Memory B cell (primary cell): ENCODE data around the gene SPEM2.

ENCODE experiments used
- ATAC-seq: fragments of 150-1000 bp; cut with Tn5 transposase; 2 replicates; pipeline ENCODE4 v1.10.0; 2021; ENCODE audit warnings: low read depth, mild to moderate bottlenecking, moderate library complexity
- DNase-seq, 2 donors: peaks; one replicate each; pipeline ENCODE4 v3.0.0; 2022; ENCODE audit warnings: low spot score in 2 of 2
- H3K27ac Mint-ChIP-seq: one replicate; pipeline ENCODE4 v1.8.0; 2022; ENCODE audit warnings: mild to moderate bottlenecking, moderate library complexity, mixed read lengths
- H3K27me3 Mint-ChIP-seq: one replicate; pipeline ENCODE4 v1.8.0; 2022; ENCODE audit warnings: mixed read lengths
- H3K36me3 Mint-ChIP-seq: one replicate; pipeline ENCODE4 v1.8.0; 2022; ENCODE audit warnings: mild to moderate bottlenecking, mixed read lengths
- H3K4me1 Mint-ChIP-seq: one replicate; pipeline ENCODE4 v1.8.0; 2022; ENCODE audit warnings: mixed read lengths
- H3K4me3 Mint-ChIP-seq: one replicate; pipeline ENCODE4 v1.8.0; 2022; ENCODE audit warnings: mild to moderate bottlenecking, moderate library complexity, mixed read lengths
- H3K9me3 Mint-ChIP-seq: one replicate; pipeline ENCODE4 v1.8.0; 2022; ENCODE audit warnings: mixed read lengths

SPEM2 gene

DNA sequence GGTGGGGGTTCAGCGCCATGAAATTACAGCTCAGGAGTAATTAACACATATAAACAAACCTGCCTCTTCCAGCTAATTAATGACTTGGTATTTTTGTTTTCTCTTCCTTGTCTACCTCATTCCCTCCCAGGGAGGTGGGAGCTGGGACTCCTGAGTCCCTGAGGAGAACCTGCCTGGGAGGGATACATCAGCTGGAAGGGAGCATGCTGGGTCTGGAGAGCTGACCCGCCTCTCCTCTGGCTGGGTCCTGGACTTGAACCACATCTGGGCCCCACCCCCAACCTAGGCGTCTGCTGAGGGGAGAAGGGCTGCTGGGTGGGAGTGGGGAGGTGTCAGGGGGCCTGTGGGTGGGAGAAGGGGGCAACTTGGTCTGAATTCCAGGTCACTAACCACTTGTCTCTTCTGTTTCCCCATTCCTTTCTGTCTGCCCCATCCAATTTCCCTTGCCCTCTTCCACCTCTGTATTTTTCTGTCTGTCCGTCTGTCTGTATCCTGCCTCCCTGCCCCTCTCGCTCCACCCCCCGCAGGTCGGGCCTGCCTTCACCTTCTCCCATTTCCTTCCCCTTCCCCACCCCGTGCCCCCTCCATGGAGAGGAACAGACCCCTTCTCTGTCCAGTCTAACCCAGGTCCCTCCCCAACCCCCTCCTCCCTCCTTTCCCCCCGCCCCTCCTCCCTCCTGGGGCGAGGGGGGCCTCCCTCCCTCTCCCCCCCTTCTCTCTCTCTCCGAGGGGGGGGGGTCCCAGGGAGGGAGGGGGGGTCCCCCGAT lies 17.7 kb upstream of the SPEM2 start, which contains the start of gene NLGN2:
Gene NLGN2 (plus strand): TSS at position 361 of the 767 bp plus-strand sequence. CDS start 411 bp downstream, outside the sequence.
- DNase-seq (no peak), ATAC-seq (no peak)
- Mint-ChIP-seq H3K4me1 (peaks cover 16% of the 10 kb centered on the region), H3K4me3 (peak within 1 kb of the TSS; percentile 35), H3K36me3 (no peaks in the 10 kb centered on the region), H3K27ac (no peak within 1 kb of the TSS), H3K27me3 (peaks cover 16% of the 10 kb centered on the region), H3K9me3 (no peaks in the 10 kb centered on the region)

DNA sequence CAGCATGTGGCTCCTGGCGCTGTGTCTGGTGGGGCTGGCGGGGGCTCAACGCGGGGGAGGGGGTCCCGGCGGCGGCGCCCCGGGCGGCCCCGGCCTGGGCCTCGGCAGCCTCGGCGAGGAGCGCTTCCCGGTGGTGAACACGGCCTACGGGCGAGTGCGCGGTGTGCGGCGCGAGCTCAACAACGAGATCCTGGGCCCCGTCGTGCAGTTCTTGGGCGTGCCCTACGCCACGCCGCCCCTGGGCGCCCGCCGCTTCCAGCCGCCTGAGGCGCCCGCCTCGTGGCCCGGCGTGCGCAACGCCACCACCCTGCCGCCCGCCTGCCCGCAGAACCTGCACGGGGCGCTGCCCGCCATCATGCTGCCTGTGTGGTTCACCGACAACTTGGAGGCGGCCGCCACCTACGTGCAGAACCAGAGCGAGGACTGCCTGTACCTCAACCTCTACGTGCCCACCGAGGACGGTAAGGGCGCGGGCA lies 17.1 kb upstream of the SPEM2 start:
- Mint-ChIP-seq H3K9me3 (no peaks in the 10 kb centered on the region), H3K36me3 (no peaks in the 10 kb centered on the region), H3K4me1 (peaks cover 12% of the 10 kb centered on the region), H3K27ac (no peak overlapping the region), H3K27me3 (peaks cover 16% of the 10 kb centered on the region), H3K4me3 (no peak overlapping the region)
- no peak for ATAC-seq
- DNase-seq: no peak

- ATAC-seq (no peak), DNase-seq (no peak)
- Mint-ChIP-seq H3K36me3 (no peaks in the 10 kb centered on the region), H3K27ac (no peak overlapping the region), H3K9me3 (no peaks in the 10 kb centered on the region), H3K4me3 (peak overlapping the region; percentile 42), H3K4me1 (peaks cover 10% of the 10 kb centered on the region), H3K27me3 (peaks cover 16% of the 10 kb centered on the region)
These were observed 16.6 kb upstream of the SPEM2 start for GRCh38 chr17:7408863-7409262.

DNA sequence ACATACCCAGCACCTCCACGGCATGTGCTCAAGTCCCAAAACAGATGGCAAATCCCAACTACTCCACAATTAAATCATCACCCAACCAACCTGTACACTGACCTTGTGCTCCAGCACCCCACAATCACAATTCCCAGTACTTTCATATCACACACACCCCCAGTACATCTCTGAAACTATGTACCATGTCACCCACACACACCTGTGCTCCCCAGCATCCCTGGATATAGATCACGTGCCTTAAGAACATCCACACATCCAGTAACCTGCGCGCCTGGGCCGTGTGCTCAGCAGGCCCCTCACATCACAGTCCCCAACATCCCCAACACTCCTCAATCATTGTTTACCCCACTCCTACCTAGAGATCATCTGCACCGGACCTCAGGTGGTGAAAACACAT lies 15.7 kb upstream of the SPEM2 start:
- H3K27ac Mint-ChIP-seq: no peak overlapping the region
- DNase-seq (no peak), ATAC-seq (no peak)
- peaks cover 10% of the 10 kb centered on the region for H3K4me1 Mint-ChIP-seq
- no peak overlapping the region for H3K4me3 Mint-ChIP-seq
- peaks cover 16% of the 10 kb centered on the region for H3K27me3 Mint-ChIP-seq
- no peaks in the 10 kb centered on the region for H3K9me3 Mint-ChIP-seq
- no peaks in the 10 kb centered on the region for H3K36me3 Mint-ChIP-seq

GRCh38 chr17:7410634-7411426 lies 14.6 kb upstream of the SPEM2 start:
- no peak overlapping the region for H3K4me3 Mint-ChIP-seq

DNA sequence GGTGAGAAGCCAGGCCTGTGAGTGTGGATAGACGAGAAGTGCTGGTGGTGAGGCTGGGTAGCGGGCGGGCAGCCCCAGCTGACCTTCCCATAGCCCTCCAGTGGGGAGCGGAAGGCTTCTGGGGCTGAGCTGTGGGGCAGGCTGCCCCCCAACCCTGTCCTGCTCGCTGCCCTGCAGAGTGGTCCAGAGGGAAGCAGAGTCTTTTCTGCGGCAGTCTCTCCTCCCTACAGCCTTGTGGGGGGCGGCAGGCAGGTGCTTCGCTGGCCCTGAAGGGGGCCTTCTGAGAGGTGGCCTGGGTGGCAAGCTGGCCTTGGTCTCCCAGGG lies 14.0 kb upstream of the SPEM2 start:
- DNase-seq (no peak), ATAC-seq (no peak)
- Mint-ChIP-seq H3K36me3 (no peaks in the 10 kb centered on the region), H3K27me3 (peaks cover 11% of the 10 kb centered on the region), H3K9me3 (no peaks in the 10 kb centered on the region), H3K4me3 (no peak overlapping the region), H3K4me1 (peaks cover 4% of the 10 kb centered on the region), H3K27ac (no peak overlapping the region)

More at GRCh38 chr17:7410634-7411426, 14.6 kb upstream of the SPEM2 start:
- Mint-ChIP-seq H3K27me3 (peaks cover 13% of the 10 kb centered on the region), H3K4me1 (peaks cover 7% of the 10 kb centered on the region), H3K27ac (no peak overlapping the region), H3K9me3 (no peaks in the 10 kb centered on the region), H3K36me3 (no peaks in the 10 kb centered on the region)
- ATAC-seq (no peak), DNase-seq (no peak)

- Mint-ChIP-seq H3K9me3 (no peaks in the 10 kb centered on the region), H3K4me1 (peaks cover 4% of the 10 kb centered on the region), H3K4me3 (no peak overlapping the region), H3K27me3 (peaks cover 13% of the 10 kb centered on the region), H3K36me3 (no peaks in the 10 kb centered on the region), H3K27ac (no peak overlapping the region)
- ATAC-seq: no peak
- DNase-seq: no peak
These were observed 11.9 kb upstream of the SPEM2 start for GRCh38 chr17:7413346-7413985.

GRCh38 chr17:7414837-7415236 lies 10.6 kb upstream of the SPEM2 start:
- no peak overlapping the region for H3K27ac Mint-ChIP-seq
- no peaks in the 10 kb centered on the region for H3K9me3 Mint-ChIP-seq
- DNase-seq: no peak
- no peak for ATAC-seq
- H3K36me3 Mint-ChIP-seq: no peaks in the 10 kb centered on the region
- peaks cover 2% of the 10 kb centered on the region for H3K4me1 Mint-ChIP-seq
- no peak overlapping the region for H3K4me3 Mint-ChIP-seq
- peaks cover 12% of the 10 kb centered on the region for H3K27me3 Mint-ChIP-seq

- peaks cover 2% of the 10 kb centered on the region for H3K4me1 Mint-ChIP-seq
- H3K4me3 Mint-ChIP-seq: no peak overlapping the region
- H3K27me3 Mint-ChIP-seq: peaks cover 10% of the 10 kb centered on the region
- H3K36me3 Mint-ChIP-seq: no peaks in the 10 kb centered on the region
- no peak overlapping the region for H3K27ac Mint-ChIP-seq
- no peak for ATAC-seq
- no peak for DNase-seq
- no peaks in the 10 kb centered on the region for H3K9me3 Mint-ChIP-seq
These were observed 9.6 kb upstream of the SPEM2 start for GRCh38 chr17:7415784-7416183.

DNA sequence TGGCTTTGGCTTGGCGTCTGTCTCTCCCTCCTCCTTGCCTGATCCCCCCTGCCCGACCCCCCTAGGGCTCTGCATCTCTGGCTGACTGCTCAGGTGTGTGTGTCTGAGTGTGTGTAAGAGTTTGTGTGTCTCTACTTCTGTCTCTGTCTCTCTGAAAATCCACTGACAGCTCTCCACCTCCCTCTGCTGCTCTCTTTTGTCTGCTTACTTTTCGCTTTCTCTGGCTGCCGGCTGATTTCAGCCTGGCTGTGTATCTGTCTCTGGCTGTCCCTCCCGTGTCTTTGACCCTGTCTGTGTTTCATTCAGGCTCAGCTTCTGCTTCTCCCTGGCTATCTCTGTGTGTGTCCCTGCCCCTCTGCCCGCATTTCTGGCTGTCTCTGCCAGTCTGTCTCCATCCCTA lies 9.1 kb upstream of the SPEM2 start:
- Mint-ChIP-seq H3K36me3 (no peaks in the 10 kb centered on the region), H3K4me3 (no peak overlapping the region), H3K27me3 (peaks cover 10% of the 10 kb centered on the region), H3K9me3 (no peaks in the 10 kb centered on the region), H3K4me1 (peaks cover 2% of the 10 kb centered on the region), H3K27ac (no peak overlapping the region)
- DNase-seq: no peak
- no peak for ATAC-seq

DNA sequence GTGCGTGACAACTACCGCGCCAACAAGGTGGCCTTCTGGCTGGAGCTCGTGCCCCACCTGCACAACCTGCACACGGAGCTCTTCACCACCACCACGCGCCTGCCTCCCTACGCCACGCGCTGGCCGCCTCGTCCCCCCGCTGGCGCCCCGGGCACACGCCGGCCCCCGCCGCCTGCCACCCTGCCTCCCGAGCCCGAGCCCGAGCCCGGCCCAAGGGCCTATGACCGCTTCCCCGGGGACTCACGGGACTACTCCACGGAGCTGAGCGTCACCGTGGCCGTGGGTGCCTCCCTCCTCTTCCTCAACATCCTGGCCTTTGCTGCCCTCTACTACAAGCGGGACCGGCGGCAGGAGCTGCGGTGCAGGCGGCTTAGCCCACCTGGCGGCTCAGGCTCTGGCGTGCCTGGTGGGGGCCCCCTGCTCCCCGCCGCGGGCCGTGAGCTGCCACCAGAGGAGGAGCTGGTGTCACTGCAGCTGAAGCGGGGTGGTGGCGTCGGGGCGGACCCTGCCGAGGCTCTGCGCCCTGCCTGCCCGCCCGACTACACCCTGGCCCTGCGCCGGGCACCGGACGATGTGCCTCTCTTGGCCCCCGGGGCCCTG lies 8.3 kb upstream of the SPEM2 start:
- no peaks in the 10 kb centered on the region for H3K9me3 Mint-ChIP-seq
- no peak overlapping the region for H3K27ac Mint-ChIP-seq
- H3K4me1 Mint-ChIP-seq: peaks cover 2% of the 10 kb centered on the region
- peaks cover 10% of the 10 kb centered on the region for H3K27me3 Mint-ChIP-seq
- ATAC-seq: no peak
- H3K36me3 Mint-ChIP-seq: no peaks in the 10 kb centered on the region
- no peak overlapping the region for H3K4me3 Mint-ChIP-seq
- DNase-seq: no peak

DNA sequence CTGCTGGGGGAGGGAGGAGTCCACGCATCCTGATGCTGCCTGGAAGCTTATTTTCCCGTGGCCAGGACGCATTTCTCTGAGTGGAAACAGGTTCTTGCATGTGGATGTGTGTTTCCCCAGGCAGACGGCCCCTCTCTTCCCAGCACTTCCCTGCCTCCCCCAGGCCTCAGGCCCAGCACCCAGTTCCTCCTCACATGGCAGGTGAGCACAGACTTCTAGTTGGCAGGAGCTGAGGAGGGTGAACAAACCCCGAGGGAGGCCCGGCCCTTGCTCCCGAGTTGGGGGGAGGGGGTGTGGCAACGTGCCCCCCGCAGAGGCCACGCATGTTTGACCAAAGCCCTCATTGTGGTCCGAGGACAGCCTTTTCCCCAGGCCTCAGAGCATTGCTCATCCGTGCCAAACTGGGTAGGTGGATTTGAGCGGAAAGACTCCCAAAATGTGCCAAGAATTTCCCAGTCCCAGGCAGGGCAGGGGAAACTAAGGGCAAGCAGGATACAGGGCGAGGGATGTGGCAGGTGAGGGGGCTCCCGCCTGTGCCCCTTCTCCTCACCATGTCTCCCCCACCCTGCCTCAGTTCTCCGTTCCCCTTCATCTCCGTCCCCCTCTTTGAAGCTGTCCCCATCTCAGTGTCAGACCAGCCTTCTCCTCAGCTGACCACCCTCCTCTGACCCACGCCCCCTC lies 6.8 kb upstream of the SPEM2 start:
- no peak for DNase-seq
- Mint-ChIP-seq H3K4me1 (peaks cover 2% of the 10 kb centered on the region), H3K9me3 (no peaks in the 10 kb centered on the region), H3K27me3 (peaks cover 10% of the 10 kb centered on the region), H3K27ac (no peak overlapping the region), H3K4me3 (no peak overlapping the region), H3K36me3 (no peaks in the 10 kb centered on the region)
- ATAC-seq: no peak

DNA sequence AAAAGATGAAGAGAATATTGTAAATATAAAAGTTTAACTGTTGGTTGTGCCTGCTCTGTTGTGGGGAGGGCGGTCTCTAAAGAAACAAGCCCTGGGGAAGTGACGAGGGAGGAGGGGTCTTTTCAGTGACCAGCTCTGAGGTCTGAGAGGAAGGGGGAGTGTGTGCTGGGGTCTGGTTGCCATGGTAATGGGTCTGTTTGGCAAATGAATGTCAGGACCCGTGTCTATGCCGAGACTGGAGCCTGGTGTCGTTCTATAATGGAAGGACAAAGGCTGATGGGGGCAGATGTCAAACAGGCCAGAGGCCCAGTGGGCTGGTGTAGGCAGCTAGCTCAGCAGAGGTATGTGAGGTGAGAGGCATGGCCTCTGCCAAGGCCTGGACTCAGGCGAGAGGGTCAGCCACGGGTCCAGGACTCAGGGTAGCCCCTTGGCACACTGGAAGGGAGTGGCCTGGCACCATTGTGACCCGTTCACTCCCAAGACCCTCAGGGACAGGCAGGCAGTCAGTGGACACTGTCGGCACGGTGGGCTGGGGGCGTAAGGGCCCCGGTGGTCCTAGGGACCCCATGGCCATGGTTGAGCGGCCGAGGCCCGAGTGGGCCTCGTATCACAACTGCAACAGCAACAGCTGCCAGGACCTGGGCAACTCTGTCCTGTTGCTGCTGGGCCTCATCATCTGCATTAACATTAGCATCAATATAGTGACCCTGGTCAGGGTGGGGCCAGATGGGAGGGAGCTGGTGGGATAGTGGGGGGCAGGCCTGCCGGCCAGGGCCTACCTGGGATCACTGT lies 5.4 kb upstream of the SPEM2 start, which contains the start of gene SPEM1:
Gene SPEM1 (plus strand): TSS at position 506 of the 792 bp plus-strand sequence. CDS start 61 bp downstream, at position 567.
- peaks cover 10% of the 10 kb centered on the region for H3K27me3 Mint-ChIP-seq
- peaks cover 2% of the 10 kb centered on the region for H3K4me1 Mint-ChIP-seq
- ATAC-seq: no peak
- H3K27ac Mint-ChIP-seq: no peak within 1 kb of the TSS
- H3K36me3 Mint-ChIP-seq: no peaks in the 10 kb centered on the region
- H3K9me3 Mint-ChIP-seq: no peaks in the 10 kb centered on the region
- no peak for DNase-seq
- H3K4me3 Mint-ChIP-seq: no peak within 1 kb of the TSS
